HEK293 (cell line): ENCODE results near the gene PIGW.

Source experiments
- GLIS2 ChIP-seq: fragments of 450-650 bp; formaldehyde crosslinking; IDR thresholded peaks from 2 replicates; pipeline ENCODE4 v1.5.1; 2016; ENCODE audit warnings: missing biosample characterization, missing genetic modification characterization
- MZF1 ChIP-seq: fragments of 450-650 bp; formaldehyde crosslinking; IDR thresholded peaks from 2 replicates; pipeline ENCODE4 v1.5.1; 2017; ENCODE audit warnings: missing biosample characterization, missing genetic modification characterization, borderline replicate concordance
- ZNF211 ChIP-seq: fragments of 450-650 bp; formaldehyde crosslinking; IDR thresholded peaks from 2 replicates; pipeline ENCODE4 v1.5.1; 2016; ENCODE audit warnings: low read depth, missing biosample characterization, missing genetic modification characterization
- ZNF48 ChIP-seq: fragments of 450-650 bp; formaldehyde crosslinking; IDR thresholded peaks from 2 replicates; pipeline ENCODE4 v1.5.1; 2016; ENCODE audit warnings: missing biosample characterization, missing genetic modification characterization
- ZNF558 ChIP-seq: fragments of 450-650 bp; formaldehyde crosslinking; IDR thresholded peaks from 2 replicates; pipeline ENCODE4 v1.5.1; 2016; ENCODE audit warnings: missing biosample characterization, missing genetic modification characterization
- ZNF626 ChIP-seq: fragments of 450-650 bp; sonication (Bioruptor Pico); formaldehyde crosslinking; IDR thresholded peaks from 2 replicates; pipeline ENCODE4 v1.5.1; 2018; ENCODE audit warnings: missing biosample characterization, missing genetic modification characterization, inconsistent platforms
- ZNF830 ChIP-seq: fragments of 450-650 bp; IDR thresholded peaks from 2 replicates; pipeline ENCODE4 v1.5.0; 2018; ENCODE audit warnings: missing biosample characterization, missing genetic modification characterization, low read depth, mild to moderate bottlenecking, moderate library complexity
- TF ChIP-seq, protein P1 (sequence below): fragments of 450-650 bp; formaldehyde crosslinking; IDR thresholded peaks from 2 replicates; pipeline ENCODE4 v1.5.1; 2017; ENCODE audit warnings: missing biosample characterization, missing genetic modification characterization
- TF ChIP-seq, protein P2 (sequence below): fragments of 450-650 bp; formaldehyde crosslinking; IDR thresholded peaks from 2 replicates; pipeline ENCODE4 v1.5.1; 2016; ENCODE audit warnings: missing biosample characterization, missing genetic modification characterization
- TF ChIP-seq, protein P3 (sequence below): fragments of 450-650 bp; formaldehyde crosslinking; IDR thresholded peaks from 2 replicates; pipeline ENCODE4 v1.5.1; 2016; ENCODE audit warnings: missing biosample characterization, missing genetic modification characterization
- TF ChIP-seq, protein P4 (sequence below): fragments of 450-650 bp; formaldehyde crosslinking; IDR thresholded peaks from 2 replicates; pipeline ENCODE4 v1.5.1; 2016; ENCODE audit warnings: missing biosample characterization, missing genetic modification characterization, low read depth

DNA sequence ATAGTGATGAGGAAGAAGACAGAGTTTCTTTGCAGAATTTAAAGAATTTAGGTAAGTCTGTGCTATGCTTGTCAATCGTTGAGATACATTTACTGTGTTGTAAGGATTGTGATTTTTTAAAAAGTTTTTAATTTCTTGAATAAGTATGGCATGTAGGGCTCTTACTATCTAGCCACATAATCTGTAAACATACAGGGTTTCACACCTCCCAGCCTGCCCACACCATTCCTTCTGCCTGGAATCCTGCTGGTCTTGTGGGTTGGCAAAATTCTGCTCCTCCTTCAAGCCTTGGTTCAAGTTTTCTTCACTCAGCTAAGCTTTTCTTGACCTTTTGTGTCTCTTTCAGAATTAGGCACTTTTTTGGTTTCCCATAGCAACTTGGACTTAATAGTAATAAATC, 40.8 kb upstream of the PIGW start:
- TF ChIP-seq, protein P1, sequence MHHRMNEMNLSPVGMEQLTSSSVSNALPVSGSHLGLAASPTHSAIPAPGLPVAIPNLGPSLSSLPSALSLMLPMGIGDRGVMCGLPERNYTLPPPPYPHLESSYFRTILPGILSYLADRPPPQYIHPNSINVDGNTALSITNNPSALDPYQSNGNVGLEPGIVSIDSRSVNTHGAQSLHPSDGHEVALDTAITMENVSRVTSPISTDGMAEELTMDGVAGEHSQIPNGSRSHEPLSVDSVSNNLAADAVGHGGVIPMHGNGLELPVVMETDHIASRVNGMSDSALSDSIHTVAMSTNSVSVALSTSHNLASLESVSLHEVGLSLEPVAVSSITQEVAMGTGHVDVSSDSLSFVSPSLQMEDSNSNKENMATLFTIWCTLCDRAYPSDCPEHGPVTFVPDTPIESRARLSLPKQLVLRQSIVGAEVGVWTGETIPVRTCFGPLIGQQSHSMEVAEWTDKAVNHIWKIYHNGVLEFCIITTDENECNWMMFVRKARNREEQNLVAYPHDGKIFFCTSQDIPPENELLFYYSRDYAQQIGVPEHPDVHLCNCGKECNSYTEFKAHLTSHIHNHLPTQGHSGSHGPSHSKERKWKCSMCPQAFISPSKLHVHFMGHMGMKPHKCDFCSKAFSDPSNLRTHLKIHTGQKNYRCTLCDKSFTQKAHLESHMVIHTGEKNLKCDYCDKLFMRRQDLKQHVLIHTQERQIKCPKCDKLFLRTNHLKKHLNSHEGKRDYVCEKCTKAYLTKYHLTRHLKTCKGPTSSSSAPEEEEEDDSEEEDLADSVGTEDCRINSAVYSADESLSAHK = no peak
- TF ChIP-seq, protein P2, sequence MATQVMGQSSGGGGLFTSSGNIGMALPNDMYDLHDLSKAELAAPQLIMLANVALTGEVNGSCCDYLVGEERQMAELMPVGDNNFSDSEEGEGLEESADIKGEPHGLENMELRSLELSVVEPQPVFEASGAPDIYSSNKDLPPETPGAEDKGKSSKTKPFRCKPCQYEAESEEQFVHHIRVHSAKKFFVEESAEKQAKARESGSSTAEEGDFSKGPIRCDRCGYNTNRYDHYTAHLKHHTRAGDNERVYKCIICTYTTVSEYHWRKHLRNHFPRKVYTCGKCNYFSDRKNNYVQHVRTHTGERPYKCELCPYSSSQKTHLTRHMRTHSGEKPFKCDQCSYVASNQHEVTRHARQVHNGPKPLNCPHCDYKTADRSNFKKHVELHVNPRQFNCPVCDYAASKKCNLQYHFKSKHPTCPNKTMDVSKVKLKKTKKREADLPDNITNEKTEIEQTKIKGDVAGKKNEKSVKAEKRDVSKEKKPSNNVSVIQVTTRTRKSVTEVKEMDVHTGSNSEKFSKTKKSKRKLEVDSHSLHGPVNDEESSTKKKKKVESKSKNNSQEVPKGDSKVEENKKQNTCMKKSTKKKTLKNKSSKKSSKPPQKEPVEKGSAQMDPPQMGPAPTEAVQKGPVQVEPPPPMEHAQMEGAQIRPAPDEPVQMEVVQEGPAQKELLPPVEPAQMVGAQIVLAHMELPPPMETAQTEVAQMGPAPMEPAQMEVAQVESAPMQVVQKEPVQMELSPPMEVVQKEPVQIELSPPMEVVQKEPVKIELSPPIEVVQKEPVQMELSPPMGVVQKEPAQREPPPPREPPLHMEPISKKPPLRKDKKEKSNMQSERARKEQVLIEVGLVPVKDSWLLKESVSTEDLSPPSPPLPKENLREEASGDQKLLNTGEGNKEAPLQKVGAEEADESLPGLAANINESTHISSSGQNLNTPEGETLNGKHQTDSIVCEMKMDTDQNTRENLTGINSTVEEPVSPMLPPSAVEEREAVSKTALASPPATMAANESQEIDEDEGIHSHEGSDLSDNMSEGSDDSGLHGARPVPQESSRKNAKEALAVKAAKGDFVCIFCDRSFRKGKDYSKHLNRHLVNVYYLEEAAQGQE (tag by site-specific recombination) = no peak
- TF ChIP-seq ZNF48 (tag by site-specific recombination) (no peak), ZNF626 (tag by site-specific recombination) (no peak), ZNF830 (no peak), GLIS2 (tag by site-specific recombination) (no peak), ZNF558 (tag by site-specific recombination) (no peak), MZF1 (tag by site-specific recombination) (no peak), ZNF211 (tag by site-specific recombination) (no peak)
- TF ChIP-seq, protein P3, sequence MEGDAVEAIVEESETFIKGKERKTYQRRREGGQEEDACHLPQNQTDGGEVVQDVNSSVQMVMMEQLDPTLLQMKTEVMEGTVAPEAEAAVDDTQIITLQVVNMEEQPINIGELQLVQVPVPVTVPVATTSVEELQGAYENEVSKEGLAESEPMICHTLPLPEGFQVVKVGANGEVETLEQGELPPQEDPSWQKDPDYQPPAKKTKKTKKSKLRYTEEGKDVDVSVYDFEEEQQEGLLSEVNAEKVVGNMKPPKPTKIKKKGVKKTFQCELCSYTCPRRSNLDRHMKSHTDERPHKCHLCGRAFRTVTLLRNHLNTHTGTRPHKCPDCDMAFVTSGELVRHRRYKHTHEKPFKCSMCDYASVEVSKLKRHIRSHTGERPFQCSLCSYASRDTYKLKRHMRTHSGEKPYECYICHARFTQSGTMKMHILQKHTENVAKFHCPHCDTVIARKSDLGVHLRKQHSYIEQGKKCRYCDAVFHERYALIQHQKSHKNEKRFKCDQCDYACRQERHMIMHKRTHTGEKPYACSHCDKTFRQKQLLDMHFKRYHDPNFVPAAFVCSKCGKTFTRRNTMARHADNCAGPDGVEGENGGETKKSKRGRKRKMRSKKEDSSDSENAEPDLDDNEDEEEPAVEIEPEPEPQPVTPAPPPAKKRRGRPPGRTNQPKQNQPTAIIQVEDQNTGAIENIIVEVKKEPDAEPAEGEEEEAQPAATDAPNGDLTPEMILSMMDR (tag by site-specific recombination) = no peak
- TF ChIP-seq, protein P4, sequence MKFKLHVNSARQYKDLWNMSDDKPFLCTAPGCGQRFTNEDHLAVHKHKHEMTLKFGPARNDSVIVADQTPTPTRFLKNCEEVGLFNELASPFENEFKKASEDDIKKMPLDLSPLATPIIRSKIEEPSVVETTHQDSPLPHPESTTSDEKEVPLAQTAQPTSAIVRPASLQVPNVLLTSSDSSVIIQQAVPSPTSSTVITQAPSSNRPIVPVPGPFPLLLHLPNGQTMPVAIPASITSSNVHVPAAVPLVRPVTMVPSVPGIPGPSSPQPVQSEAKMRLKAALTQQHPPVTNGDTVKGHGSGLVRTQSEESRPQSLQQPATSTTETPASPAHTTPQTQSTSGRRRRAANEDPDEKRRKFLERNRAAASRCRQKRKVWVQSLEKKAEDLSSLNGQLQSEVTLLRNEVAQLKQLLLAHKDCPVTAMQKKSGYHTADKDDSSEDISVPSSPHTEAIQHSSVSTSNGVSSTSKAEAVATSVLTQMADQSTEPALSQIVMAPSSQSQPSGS (tag by site-specific recombination) = no peak
